Right hindlimb (tissue), 1 donor: ENCODE measurements around the gene IGSF3.
A peak's percentile ranks its signal among the peaks of the same experiment; 100 is the strongest.
"Not testable (repeated sequence)": the region's sequence is repeated elsewhere in the genome, so short reads cannot be mapped to it uniquely, and the experiment has no call there.

Source experiments
- DNase-seq: peaks from one replicate; pipeline ENCODE4 v3.0.0-alpha.2; 2018

IGSF3 gene

GRCh38 chr1:116627357-116627756, 40.2 kb downstream of the IGSF3 start:
- peak; percentile 59 for DNase-seq

- not testable (repeated sequence) for DNase-seq
Observed at GRCh38 chr1:116626915-116627314, 40.6 kb downstream of the IGSF3 start.

- DNase-seq = not testable (repeated sequence)
Observed at GRCh38 chr1:116625155-116625554, 42.4 kb downstream of the IGSF3 start.

- no peak for DNase-seq
Observed at GRCh38 chr1:116624040-116624439, 43.5 kb downstream of the IGSF3 start.

- DNase-seq = not testable (repeated sequence)
Observed at GRCh38 chr1:116622496-116622895, 45.0 kb downstream of the IGSF3 start.

GRCh38 chr1:116621756-116622155, 45.8 kb downstream of the IGSF3 start:
- not testable (repeated sequence) for DNase-seq

- not testable (repeated sequence) for DNase-seq
Observed at GRCh38 chr1:116620392-116620791, 47.1 kb downstream of the IGSF3 start.

GRCh38 chr1:116619106-116619505, 48.4 kb downstream of the IGSF3 start:
- not testable (repeated sequence) for DNase-seq

GRCh38 chr1:116617808-116618207, 49.7 kb downstream of the IGSF3 start:
- DNase-seq = not testable (repeated sequence)

GRCh38 chr1:116613825-116614224, 53.7 kb downstream of the IGSF3 start:
- not testable (repeated sequence) for DNase-seq

GRCh38 chr1:116609801-116610371, 57.6 kb downstream of the IGSF3 start:
- DNase-seq = peak; percentile 30

GRCh38 chr1:116608841-116609240, 58.7 kb downstream of the IGSF3 start:
- not testable (repeated sequence) for DNase-seq

- DNase-seq = not testable (repeated sequence)
Observed at GRCh38 chr1:116608151-116608550, 59.4 kb downstream of the IGSF3 start.

- not testable (repeated sequence) for DNase-seq
Observed at GRCh38 chr1:116607463-116607862, 60.1 kb downstream of the IGSF3 start.

- DNase-seq = not testable (repeated sequence)
Observed at GRCh38 chr1:116606067-116606466, 61.5 kb downstream of the IGSF3 start.

- no peak for DNase-seq
Observed at GRCh38 chr1:116605315-116605714, 62.2 kb downstream of the IGSF3 start.

- not testable (repeated sequence) for DNase-seq
Observed at GRCh38 chr1:116604408-116604807, 63.1 kb downstream of the IGSF3 start.

- DNase-seq = not testable (repeated sequence)
Observed at GRCh38 chr1:116603646-116604045, 63.9 kb downstream of the IGSF3 start.

GRCh38 chr1:116599369-116599768, 68.2 kb downstream of the IGSF3 start:
- not testable (repeated sequence) for DNase-seq

GRCh38 chr1:116598420-116599036, 69.0 kb downstream of the IGSF3 start:
- DNase-seq = not testable (repeated sequence)

- DNase-seq = not testable (repeated sequence)
Observed at GRCh38 chr1:116597388-116597787, 70.1 kb downstream of the IGSF3 start.

- not testable (repeated sequence) for DNase-seq
Observed at GRCh38 chr1:116596742-116597307, 70.7 kb downstream of the IGSF3 start.

- not testable (repeated sequence) for DNase-seq
Observed at GRCh38 chr1:116595946-116596741, 71.4 kb downstream of the IGSF3 start.
